Astrocyte (in vitro differentiated cells and primary cell): Measurements from ENCODE around the gene PLAC8.

ENCODE experiments used
- CTCF ChIP-seq: IDR thresholded peaks from 2 replicates; pipeline ENCODE4 v1.5.1; 2011; ENCODE audit warnings: low read depth, mild to moderate bottlenecking, inconsistent platforms, low read length, moderate library complexity; ENCODE audit not compliant: insufficient read depth
- EZH2 ChIP-seq: IDR thresholded peaks from 2 replicates; pipeline ENCODE4 v1.6.1; 2012; ENCODE audit warnings: mild to moderate bottlenecking, low read length, inconsistent platforms; ENCODE audit not compliant: insufficient read depth

GRCh38 chr4:83115000-83115399, 471 bp upstream of the PLAC8 start:
- TF ChIP-seq CTCF (no peak), EZH2 (no peak)
